ENCODE results near the gene FUT3. TPM values are rescaled to one million over a fixed set of nuclear protein-coding genes. Genes with fewer than 3 reads are reported as not detected.
"Not testable (repeated sequence)": the region's sequence is repeated elsewhere in the genome, so short reads cannot be mapped to it uniquely, and the experiment has no call there.

The FUT3 gene
- total RNA-seq, 4 donors from 2014 or later = not detected

DNA sequence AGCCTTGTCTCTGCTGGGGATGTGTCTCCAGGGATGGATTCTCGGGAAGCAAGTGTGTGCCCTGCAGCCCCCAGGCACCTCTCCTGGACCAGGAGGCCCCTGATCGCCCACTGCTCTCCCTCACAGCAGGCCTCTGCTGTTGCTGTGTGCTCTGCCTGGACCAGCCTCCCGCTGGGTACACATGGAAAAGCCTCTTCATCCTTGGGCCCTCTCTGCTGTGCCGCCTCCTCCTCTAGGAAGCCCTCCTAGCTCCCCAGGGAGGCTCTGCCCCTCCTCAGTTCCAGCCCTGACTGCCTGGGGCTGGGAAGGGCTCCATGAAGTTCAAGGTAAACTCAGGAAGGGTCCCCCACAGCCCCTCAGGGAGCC, 40.3 kb upstream of the FUT3 start:
- TF ChIP-seq, protein P1, sequence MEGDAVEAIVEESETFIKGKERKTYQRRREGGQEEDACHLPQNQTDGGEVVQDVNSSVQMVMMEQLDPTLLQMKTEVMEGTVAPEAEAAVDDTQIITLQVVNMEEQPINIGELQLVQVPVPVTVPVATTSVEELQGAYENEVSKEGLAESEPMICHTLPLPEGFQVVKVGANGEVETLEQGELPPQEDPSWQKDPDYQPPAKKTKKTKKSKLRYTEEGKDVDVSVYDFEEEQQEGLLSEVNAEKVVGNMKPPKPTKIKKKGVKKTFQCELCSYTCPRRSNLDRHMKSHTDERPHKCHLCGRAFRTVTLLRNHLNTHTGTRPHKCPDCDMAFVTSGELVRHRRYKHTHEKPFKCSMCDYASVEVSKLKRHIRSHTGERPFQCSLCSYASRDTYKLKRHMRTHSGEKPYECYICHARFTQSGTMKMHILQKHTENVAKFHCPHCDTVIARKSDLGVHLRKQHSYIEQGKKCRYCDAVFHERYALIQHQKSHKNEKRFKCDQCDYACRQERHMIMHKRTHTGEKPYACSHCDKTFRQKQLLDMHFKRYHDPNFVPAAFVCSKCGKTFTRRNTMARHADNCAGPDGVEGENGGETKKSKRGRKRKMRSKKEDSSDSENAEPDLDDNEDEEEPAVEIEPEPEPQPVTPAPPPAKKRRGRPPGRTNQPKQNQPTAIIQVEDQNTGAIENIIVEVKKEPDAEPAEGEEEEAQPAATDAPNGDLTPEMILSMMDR (IDR thresholded peaks at IDR 0.05) = no peak
- DNase-seq (ENCODE audit: low spot score) (no peak), ATAC-seq (ENCODE audit: low FRiP score) (no peak)

DNA sequence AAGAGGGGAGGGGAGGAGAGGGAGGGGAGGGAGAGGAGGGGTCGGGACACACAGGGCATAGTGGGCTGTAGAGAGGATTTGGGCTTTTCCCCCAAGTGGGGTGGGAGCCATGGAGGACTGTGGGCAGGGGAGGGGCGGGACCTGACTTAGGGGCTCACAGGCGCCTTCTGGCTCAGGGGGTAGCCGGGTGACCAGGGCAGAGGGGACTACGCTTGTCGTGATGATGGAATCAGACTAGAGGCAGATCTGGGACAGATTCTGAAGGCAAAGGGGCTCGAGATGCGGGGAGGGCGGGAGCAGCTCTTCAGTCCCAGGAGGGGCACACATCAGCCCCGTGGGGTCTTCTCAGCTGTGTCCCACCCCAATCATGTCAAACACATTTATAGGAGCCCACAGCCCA, 38.9 kb upstream of the FUT3 start:
- ATAC-seq (ENCODE audit: low FRiP score) (no peak), DNase-seq (ENCODE audit: low spot score) (no peak)
- TF ChIP-seq, protein P1 (IDR thresholded peaks at IDR 0.05) = no peak

- ATAC-seq (ENCODE audit: low FRiP score) = no peak
- no peak for DNase-seq (ENCODE audit: low spot score)
- TF ChIP-seq, protein P1 (IDR thresholded peaks at IDR 0.05) = no peak
These were observed 38.2 kb upstream of the FUT3 start for GRCh38 chr19:5889288-5889971.

- ATAC-seq (ENCODE audit: low FRiP score); DNase-seq (ENCODE audit: low spot score): not testable (repeated sequence)
These were observed 33.0 kb upstream of the FUT3 start for GRCh38 chr19:5884065-5884811.

DNA sequence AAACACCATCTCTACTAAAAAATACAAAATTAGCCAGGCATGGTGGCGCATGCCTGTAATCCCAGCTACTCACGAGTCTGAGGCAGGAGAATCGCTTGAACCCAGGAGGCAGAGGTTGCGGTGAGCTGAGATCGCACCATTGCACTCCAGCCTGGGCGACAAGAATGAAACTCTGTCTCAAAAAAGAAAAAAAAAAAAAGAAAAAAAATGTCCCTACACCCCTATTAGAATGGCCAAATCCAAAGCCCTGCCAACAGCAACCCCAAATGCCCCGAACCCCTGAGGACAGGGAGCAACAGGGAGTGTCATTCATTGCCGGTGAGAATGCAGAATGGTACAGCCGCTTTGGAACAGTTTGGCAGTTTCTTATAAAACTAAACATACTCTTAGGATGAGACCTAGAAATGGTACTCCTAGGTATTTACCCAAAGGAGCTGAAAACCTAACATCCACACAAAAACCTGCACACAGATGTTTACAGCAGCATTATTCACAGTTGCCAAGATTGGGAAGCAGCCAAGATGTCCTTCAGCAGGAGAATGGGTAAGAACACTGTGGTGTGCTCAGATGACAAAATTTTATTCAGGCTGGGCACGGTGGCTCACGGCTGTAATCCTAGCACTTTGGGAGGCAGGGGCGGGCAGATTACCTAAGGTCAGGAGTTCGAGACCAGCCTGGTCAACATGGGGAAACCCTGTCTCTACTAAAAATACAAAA, 32.1 kb upstream of the FUT3 start:
- DNase-seq (ENCODE audit: low spot score); ATAC-seq (ENCODE audit: low FRiP score): not testable (repeated sequence)

DNA sequence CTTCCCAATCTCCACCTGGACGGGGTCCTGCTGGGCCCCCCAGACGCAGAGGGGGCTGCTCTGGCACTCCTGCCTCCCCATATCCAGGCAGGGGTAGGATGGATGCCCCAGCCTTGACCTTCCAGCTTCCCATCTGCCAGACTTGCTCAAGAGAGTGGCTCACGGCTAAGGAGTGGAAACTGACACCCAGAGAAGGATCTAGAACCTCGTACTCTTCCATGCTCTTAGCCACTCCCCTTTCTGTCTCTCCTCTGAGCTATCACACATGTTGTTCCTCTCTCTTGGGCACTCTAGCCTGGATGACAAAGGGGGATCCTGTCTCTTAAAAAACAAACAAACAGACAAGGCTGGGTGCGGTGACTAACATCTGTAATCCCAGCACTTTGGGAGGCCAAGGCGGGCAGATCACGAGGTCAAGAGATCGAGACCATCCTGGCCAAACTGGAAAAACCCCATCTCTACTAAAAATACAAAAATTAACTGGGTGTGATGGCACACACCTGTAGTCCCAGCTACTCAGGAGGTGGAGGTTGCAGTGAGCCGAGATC, 31.2 kb upstream of the FUT3 start:
- TF ChIP-seq, protein P1 (IDR thresholded peaks at IDR 0.05) = no peak
- ATAC-seq (ENCODE audit: low FRiP score) = no peak
- no peak for DNase-seq (ENCODE audit: low spot score)

DNA sequence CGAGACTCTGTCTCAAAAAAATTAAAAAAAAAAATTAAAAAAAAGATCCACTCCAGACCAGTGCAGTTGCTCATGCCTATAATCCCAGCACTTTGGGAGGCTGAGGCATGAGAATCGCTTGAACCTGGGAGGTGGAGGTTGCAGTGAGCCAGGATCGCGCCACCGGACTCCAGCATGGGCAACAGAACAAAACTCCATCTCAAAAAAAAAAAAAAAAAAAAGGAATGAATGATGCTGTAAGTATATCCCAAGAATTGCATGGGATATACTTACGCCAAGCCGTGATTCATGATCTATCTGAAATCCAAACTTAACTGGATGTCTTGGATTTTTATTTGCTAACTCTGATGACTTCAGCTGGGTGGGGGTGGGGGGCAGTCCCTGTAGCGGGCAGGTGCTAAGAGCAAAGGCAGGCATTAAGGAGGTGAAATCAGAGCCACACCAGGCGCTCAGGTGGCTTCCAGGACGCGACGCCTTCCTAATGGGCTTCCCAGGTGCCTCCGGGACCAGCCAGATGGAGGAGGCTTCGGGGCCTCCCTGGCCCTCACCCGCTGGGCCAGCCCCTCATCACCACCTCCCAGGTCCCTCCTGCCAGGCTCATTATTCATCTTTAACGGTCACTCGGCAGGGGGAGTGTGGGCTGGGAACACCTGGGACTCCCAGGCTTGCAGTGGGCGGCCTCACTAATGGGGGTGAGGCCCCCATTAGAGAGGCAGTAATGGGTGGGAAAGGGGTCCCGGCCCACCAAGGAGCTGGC, 30.5 kb upstream of the FUT3 start:
- no peak for DNase-seq (ENCODE audit: low spot score)
- no peak for ATAC-seq (ENCODE audit: low FRiP score)
- TF ChIP-seq, protein P1 (IDR thresholded peaks at IDR 0.05) = no peak

Measured in omental fat pad (tissue), 4 donors.